Measurements from ENCODE around the gene LIMS3.
"Not testable (repeated sequence)": the region's sequence is repeated elsewhere in the genome, so short reads cannot be mapped to it uniquely, and the experiment has no call there.

The LIMS3 gene

GRCh38 chr2:109898462-109899336, at the start of gene LIMS3:
TSS of gene LIMS3 (plus strand) at chr2:109898688. CDS start at chr2:109898729, 41 bp downstream.
- not testable (repeated sequence) for DNase-seq (ENCODE audit: low spot score)

GRCh38 chr2:109871129-109871751, 27.2 kb upstream of the LIMS3 start:
- not testable (repeated sequence) for DNase-seq (ENCODE audit: low spot score)

DNA sequence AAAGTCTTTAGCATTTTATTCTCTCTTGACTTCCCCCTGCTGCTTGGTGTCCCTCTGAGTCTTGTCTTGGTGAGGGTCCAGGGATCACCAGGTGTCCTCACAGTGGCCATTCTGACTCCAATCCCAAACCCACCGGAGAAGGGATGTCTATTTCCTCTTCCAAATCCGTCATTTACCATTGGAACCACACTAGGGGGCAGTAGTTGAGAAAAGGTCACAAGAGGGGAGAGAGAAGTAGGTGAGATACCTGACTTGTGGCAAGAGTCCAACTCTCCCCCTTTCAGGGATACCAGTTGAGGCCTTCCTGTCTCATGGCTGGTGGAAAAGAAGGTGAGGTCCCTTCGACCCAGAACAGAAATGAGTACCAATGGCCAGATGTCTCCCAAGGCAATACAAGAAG, 21.9 kb upstream of the LIMS3 start:
- DNase-seq (ENCODE audit: low spot score) = not testable (repeated sequence)

- not testable (repeated sequence) for DNase-seq (ENCODE audit: low spot score)
These were observed 16.4 kb upstream of the LIMS3 start for GRCh38 chr2:109882112-109882511.

DNA sequence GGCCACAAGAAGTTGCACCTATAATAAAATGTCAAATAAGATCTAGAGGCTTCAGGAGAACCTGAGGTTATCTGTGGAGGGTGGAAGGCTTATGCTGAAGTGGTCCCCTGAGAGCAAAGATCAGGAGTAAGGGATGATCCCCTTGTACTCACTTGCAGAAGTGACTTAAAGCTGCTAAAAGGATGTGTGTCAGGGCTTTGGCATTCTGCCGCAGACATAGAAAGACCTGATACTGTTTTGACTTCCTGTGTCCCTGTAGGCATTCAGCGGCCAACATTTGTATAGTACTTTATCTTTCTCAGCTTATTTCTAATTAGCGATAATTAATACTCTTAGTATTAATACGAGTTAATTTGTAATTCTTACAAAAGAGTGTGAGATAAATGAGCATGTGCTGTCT, 10.1 kb upstream of the LIMS3 start:
- DNase-seq (ENCODE audit: low spot score) = not testable (repeated sequence)

DNA sequence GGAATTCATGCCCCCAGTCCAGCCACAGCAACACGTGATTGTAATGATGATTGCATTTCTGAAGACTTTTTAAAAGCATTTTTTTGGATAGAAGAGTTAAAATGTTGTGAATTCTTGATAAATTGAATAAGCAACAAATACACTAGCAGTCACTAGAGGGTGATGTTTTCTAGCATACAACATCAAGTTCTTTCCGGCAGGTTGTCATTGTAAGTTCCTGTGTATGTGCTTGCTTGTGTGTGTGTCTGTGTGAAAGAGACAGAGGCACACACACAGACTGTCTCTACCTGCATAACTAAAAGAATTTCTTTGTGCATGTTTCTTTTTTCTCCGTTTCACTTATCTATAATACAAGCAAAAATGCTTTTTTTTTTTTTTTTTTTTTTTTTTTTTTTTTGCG, 8.6 kb upstream of the LIMS3 start:
- DNase-seq (ENCODE audit: low spot score) = not testable (repeated sequence)

DNA sequence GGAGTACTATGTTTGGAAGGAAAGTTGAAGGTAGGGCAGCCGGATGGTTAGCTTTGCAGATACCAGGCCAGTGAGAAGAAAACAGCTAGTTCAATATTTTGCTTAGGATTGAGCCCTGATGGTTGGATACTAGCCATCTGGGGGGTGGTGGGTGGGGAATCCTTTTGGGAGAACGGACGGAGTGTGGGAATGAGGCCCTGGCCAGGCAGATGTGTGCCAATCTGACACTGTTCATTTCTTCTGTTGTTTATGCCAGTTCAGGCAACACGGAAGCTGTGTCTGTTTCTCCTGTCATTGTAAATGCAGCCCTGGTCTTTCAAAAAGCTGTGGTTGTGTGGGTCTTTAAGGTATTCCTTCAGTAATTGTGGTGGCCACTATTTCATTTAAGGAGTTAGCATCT, 7.5 kb upstream of the LIMS3 start:
- not testable (repeated sequence) for DNase-seq (ENCODE audit: low spot score)

- not testable (repeated sequence) for DNase-seq (ENCODE audit: low spot score)
These were observed 4.8 kb upstream of the LIMS3 start for GRCh38 chr2:109893736-109894135.

DNA sequence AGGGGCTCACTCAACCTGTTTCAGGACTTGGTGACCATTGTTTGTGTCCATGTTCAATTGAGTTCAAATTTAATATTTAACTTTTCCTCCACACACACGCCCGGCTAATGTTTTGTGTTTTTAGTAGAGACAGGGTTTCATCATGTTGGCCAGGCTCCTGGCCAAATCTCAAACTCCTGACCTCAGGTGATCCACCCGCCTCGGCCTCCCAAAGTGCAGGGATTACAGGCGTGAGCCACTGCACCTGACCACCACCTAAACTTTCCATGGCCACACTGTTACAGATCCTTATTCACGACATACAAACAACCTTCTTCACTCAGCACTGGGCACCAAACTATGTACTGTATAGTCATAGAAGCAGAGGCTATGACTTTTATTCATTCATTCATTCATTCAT, 4.3 kb upstream of the LIMS3 start:
- DNase-seq (ENCODE audit: low spot score) = not testable (repeated sequence)

DNA sequence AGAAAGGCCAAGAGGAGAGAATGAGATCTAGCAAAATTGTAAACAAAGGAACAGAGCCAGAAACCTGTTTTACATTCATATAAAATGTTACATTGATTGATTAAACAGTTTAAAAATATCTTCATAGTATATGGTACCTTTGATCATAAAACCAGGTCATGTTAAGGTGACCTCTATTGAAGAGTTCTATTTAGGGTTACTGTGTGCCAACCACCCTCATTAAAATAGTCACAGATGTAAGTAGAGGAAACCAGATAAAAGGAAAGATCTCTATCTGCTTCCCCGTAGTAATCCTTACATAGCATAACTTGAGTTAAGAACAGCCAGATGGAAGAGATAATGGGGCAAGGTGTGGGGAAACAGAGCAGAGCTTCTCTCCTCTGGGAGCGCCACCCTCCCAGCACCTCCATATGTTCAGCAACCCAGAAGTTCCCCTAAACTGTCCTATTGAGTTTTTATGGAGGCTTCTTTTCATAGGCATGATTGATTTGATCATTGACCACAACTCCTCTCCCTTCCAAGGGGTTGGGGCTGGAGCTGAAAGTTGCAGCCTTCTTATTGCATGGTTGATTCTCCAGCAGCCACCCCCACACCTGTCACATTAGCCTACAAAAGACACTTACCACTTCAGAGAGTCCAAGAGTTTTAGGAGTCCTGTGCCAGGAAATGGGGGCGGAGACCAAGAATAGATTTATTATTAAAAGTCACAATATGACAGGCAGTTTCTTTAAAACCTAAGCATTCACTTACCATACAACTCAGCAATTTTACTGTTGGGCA, 3.2 kb upstream of the LIMS3 start:
- DNase-seq (ENCODE audit: low spot score) = not testable (repeated sequence)

- not testable (repeated sequence) for DNase-seq (ENCODE audit: low spot score)
These were observed 2.3 kb upstream of the LIMS3 start for GRCh38 chr2:109896212-109896611.

- DNase-seq (ENCODE audit: low spot score) = not testable (repeated sequence)
These were observed 573 bp upstream of the LIMS3 start for GRCh38 chr2:109897769-109898461.

DNA sequence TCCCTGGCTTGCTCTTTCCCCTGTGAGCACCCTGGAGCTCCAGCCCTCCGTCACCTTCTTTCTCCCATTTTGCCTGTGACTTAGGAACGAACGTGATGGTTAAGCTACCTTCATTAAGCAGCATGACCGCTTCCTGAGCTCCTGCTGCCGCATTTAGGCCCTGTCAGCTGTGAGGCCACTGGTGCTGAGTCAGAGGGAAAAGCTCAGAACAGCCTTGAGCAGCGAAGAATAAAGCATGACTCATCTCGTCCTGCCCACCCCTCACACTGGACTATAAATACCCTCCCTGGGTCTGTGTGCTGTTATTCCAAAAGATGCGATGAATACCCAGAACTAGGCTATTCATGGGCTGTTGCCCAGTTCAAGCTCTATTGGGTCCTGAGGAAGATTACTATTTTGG, 7.3 kb downstream of the LIMS3 start:
- not testable (repeated sequence) for DNase-seq (ENCODE audit: low spot score)

DNA sequence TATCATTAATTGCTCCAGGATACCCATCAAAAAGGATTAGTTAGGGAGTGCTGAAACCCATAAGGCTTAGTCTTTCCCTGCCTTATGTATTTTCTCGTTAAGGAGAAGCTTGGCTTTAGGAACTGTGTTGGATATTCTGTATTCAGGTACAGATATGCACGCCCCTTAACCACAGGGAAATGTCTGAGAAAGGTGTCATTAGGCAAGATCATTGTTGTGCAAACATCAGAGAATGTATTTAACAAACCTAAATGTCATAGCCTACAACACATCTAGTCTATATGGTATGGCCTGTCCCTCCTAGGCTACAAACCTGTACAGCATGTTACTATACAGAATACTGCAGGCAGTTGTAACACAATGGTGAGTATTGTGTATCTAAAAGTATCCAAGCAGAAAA, 10.1 kb downstream of the LIMS3 start:
- not testable (repeated sequence) for DNase-seq (ENCODE audit: low spot score)

- not testable (repeated sequence) for DNase-seq (ENCODE audit: low spot score)
These were observed 12.3 kb downstream of the LIMS3 start for GRCh38 chr2:109910789-109911188.

DNA sequence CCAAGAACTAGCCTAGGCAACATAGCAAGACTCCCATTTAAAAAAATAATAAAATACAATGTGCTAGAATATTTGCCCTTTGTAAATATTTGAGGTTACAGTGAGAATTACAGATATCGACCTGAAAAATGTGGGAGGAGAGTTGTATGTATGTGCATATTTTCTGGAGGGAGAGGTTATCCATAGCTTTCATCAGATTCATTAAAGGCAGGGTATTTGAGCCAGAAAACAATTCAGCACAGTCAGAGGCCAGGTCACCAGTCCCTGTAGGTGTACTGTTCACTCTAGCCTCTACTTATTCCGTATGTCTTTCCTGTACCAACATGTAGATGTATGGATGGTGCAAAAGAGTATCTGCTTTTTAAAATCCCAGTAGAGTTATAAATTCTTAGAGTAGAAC, 15.4 kb downstream of the LIMS3 start:
- DNase-seq (ENCODE audit: low spot score) = not testable (repeated sequence)

- DNase-seq (ENCODE audit: low spot score) = not testable (repeated sequence)
These were observed 16.1 kb downstream of the LIMS3 start for GRCh38 chr2:109914552-109914951.

GRCh38 chr2:109915830-109916229, 17.3 kb downstream of the LIMS3 start:
- not testable (repeated sequence) for DNase-seq (ENCODE audit: low spot score)

DNA sequence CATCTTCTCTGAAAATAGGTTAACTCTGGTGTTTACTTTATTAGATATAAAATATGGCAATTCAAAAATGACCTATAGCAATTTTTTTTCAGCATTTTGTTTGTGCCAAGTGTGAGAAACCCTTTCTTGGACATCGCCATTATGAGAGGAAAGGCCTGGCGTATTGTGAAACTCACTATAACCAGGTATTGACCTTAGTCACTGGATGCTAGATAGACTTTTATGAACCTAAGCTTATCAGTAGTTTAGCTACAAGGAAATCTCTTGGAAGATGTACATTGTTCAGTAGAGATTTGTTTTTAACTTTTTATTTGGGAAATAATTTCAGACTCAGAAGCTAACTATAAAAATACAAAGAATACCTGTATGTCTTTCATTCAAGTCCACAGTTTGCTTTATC, 21.7 kb downstream of the LIMS3 start:
- DNase-seq (ENCODE audit: low spot score) = not testable (repeated sequence)

DNA sequence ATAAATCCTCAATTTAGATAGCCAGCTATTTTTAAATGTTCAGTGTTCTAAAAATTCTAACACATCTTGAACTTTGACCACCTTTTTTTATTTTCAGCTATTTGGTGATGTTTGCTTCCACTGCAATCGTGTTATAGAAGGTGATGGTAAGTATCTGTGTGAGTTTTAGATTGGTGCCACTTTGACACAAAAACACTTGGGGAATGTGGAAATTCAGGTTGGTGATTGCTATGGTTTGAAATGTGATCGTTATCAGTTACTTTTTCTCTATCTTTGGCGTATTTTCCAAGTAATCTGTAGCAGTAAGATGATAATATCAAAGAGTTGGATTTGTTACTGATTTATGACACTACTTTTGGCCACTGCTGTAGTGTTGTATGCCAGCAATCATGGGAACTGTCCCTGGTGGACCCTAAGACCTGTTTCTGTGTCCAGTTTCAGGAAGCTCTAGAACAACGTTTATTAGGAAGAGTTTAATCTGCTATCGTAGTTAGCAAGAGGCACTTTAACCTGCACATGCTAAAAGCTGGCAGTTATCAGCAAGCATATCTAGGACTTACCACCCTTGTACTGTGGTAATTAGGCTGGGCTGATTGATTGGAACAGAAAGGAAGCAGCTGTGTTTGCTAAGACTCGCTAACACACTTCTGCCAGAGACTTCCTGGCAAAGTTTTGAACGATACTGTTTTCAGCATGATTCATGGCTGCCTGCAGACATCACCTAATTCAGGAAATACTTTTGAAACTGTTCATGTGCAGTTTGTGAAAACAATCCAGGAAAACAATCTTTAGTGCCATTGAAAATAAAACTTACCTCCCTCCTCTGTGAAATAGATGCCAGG, 23.3 kb downstream of the LIMS3 start:
- not testable (repeated sequence) for DNase-seq (ENCODE audit: low spot score)

DNA sequence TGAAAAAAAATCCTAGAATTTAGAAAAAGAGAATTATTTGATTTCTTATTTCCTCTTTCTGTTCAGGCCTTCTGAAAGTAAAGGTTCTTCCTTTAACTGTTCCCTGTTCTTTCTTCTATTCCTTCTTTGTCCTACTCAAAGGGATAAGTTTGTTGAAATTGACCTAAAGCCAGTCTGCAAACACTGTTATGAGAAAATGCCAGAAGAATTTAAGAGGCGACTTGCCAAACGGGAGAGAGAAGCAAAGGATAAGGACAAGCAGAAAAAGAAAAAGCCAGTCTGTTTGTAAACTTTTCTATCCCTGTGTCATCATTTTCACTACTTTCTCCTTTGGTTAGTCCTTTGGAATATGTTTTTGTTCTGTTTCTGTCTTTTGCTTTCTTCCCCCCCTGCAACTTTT, 26.0 kb downstream of the LIMS3 start:
- DNase-seq (ENCODE audit: low spot score) = not testable (repeated sequence)

Data from iPS-NIHi11 (cell line).